GM21529 (cell line): ENCODE results near the gene DMTF1.

ENCODE experiments used
- ATAC-seq: cut with Tn5 transposase; IDR thresholded peaks from one replicate; pipeline ENCODE4 v1.9.1; 2021; ENCODE audit not compliant: unreplicated experiment

The DMTF1 gene

DNA sequence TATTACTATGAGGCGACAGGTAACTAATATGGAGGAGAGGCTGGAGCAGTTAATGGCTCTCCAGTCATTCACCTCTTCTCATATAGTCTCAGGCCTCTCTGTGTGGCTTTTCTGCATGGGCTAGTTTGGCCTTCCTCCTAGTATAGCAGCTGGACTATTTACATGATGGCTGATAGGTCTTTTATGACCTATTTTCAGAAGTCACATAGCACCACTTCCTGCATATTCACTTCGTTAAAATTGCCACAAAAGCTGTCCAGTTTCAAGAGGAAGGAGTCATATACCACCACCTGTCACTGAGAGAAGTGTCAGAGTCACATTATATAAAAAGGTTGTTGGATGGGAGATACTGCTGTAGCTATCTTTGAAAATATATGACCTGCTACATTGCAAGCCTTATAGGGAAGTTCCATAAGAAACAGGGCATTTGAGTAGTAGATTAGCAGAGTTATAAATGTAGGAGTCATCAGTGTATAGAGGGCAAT lies 8.0 kb upstream of the DMTF1 start:
- ATAC-seq: peak; percentile 96

DNA sequence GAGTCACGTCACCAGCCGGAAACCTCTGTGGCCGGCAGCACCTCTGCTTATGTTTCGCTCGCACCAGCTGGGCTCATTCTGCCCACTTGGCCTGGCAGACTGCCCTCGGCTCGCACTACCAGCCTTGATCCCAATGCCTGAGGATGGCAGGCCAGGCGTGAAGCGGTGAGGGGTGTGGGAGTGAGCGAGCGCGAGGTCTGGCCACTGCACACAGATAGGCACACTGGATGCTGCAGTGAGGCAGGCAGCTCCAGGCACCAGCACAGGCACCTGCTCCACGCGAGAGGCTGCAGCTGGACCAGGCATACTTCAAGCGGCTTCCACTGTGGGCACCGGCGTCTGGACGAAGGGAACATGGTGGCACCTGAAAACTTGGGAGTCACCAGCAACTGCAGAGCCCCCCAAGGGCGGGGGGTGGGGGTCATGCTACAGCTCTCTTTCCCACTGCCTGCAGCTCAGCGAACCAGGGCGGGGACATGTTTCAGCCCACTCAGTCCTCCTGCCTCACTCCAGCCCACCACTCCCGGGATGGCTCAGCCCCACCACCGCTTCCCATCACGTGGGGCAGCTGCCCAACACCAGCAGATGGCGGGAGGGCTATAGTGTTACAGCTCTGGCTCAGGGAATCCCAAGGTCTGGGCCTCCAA lies 5.4 kb upstream of the DMTF1 start:
- no peak for ATAC-seq

DNA sequence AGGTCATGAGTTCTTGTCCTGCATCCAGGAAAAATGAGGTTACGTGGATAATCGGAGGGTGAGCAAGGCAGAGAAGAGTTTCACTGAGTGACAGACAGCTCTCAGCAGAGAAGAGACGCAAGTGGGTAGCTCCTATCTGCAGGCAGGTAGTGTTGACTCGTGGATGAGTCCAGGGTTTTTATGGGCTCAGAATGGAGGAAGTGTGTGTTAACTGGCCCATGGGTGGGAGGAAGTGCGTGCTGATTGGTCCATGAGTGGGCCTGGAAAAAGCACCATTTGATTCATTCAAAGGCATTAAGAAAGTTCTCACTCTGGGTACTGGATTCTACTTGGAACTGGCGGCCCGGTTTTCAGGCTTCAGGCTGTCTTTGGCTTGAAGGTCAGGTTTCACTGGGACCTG lies 4.8 kb upstream of the DMTF1 start:
- ATAC-seq: no peak

GRCh38 chr7:87148332-87148955 lies 3.8 kb upstream of the DMTF1 start:
- ATAC-seq: no peak

- ATAC-seq: no peak
Measured at GRCh38 chr7:87151002-87151728, 1.1 kb upstream of the DMTF1 start.

GRCh38 chr7:87151729-87152111 lies 533 bp upstream of the DMTF1 start:
- peak; percentile 34 for ATAC-seq

DNA sequence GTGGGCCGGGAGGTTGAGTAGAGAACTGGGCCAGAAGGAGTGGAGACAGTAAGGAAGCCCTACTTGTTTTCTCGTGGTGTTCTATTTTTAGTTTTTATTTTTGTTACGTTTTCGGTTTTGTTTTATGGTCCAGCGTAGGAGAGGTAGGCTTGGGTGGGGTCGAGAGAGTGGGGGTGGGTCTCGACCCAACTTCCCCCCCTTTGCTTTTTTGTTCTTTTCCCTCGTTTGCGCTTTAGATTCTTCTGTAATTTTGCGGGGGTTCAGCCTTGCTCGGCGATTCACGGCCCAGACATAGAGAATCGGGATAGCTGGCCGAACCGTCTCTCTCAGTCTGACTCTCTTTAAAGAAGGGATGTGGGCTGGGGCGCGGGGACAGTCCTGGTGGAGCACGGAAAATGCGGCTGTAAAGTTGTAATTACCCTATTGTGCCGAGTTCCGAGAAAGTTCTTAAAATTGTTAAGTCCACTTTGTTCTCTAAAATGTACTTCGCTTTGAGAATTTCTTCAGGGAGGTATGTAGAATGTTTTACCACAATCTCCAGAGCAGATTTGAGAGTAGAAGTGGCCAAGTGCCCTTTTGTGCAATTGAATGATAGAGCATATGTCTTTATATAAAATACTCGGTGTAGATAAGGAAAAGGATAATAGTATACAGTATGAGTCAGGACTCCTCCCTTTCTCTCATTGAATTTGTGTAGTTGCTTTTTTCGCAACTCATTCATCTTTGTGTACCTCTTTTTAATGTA lies 816 bp downstream of the DMTF1 start:
- peak; percentile 19 for ATAC-seq

DNA sequence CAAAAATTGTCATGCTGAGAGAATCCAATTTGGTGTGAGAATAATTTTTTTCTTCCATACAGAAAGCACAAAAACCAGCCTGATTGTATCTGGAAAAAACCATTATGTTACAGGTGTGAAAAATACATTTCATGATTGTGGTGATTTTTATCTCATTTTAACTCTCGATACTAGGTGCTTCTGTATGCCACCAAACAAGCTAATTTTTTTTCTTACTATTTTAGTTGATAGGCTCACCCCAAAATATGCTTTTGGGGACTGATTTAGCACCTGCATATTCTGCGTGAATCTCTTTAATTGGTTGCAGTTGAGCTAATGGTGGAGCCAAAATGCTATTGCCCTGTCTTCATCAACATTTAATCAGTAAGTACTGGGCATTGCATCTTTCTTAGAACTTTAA lies 1.9 kb downstream of the DMTF1 start:
- no peak for ATAC-seq

- ATAC-seq: no peak
Measured at GRCh38 chr7:87154569-87154968, 2.3 kb downstream of the DMTF1 start.

DNA sequence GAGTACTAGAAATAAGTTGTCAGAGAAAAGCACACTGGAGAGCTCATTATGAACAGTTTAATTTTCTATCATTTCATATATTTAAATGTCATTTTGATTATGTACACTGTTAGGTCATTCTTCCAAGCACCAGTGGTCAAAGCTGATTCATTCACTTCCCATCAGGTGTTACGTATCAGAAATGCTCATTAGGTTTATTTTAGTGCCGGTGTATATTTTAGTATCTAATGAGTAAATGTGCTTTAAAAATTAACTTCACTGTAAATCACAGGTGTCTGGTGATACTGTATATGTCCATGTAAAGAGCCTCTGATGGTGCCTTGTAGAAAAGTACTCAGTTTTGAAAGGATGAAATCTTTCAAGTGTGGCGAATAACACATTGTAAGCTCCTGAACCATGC lies 3.5 kb downstream of the DMTF1 start:
- ATAC-seq: no peak

- ATAC-seq: no peak
Measured at GRCh38 chr7:87156709-87157108, 4.5 kb downstream of the DMTF1 start.

- peak; percentile 33 for ATAC-seq
Measured at GRCh38 chr7:87159538-87159937, 7.3 kb downstream of the DMTF1 start.

DNA sequence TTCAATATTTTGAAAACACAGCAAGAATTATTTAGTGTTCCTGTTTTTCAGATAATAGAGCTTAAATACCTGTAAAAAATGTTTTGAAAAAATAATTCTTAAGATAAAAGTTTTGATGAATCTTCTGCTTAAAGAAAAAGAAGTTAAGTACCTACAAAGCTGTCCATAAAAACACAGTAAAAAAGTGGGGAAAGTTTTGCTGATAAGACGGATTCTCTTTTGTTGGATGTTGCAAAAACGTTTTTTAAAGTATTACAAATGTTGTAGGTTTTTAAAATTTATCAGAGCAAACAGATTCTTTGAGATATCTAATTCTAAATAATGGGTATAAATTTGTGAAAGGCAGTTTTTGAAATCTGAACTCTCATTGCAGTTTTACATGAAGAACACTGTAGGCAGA lies 12.2 kb downstream of the DMTF1 start:
- ATAC-seq: no peak

DNA sequence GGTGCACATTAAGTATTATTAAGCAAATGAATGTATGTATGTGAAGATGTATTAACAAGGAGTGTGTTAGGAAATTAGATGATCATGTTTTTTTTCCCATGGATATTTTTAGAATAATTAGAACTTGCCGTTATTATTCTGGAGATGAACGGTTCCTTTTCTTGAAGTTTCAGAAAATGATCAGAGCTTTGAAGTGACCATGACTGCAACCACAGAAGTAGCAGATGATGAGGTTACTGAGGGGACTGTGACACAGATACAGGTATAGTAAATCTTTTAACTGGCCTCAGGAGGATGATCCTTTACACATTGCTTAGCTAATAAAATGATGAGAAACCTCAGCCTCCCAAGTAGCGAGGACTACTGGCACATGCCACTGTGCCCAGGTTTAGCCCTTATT lies 18.6 kb downstream of the DMTF1 start:
- no peak for ATAC-seq

- no peak for ATAC-seq
Measured at GRCh38 chr7:87171282-87171934, 19.2 kb downstream of the DMTF1 start.

DNA sequence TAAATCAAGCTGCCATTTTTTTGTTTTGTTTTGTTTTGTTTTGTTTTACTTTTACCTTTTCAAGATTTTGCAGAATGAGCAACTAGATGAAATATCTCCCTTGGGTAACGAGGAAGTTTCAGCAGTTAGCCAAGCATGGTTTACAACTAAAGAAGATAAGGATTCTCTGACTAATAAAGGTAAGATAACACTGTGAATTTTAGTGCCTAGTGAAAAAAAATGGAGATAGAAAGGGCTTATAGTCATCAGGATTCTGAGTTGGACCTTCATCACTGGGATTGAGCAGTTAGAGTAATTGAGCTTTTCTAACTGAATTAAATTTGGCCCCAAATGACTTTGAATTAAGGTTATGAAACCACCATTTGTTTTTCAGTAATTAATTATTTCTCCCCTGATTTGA lies 21.2 kb downstream of the DMTF1 start:
- ATAC-seq: no peak

- no peak for ATAC-seq
Measured at GRCh38 chr7:87178320-87178719, 26.1 kb downstream of the DMTF1 start.

DNA sequence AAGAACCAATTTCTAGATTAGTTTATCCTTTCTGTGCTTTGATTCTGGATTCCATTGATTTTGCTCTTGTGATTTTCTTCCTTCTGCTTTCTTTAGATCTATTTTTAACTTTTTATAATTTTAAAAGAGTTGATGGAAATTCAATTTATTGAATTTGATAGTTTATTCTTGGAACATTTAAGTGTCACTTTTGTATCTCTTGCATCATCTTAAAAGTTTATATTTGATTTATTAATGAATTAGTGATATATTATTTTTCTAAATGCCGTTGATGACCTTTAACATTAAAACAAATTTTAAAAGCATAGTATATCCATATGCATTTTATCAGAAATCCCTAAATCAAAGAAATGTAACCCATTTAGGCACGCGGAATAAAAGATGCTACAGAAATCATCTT lies 26.9 kb downstream of the DMTF1 start:
- ATAC-seq: no peak

DNA sequence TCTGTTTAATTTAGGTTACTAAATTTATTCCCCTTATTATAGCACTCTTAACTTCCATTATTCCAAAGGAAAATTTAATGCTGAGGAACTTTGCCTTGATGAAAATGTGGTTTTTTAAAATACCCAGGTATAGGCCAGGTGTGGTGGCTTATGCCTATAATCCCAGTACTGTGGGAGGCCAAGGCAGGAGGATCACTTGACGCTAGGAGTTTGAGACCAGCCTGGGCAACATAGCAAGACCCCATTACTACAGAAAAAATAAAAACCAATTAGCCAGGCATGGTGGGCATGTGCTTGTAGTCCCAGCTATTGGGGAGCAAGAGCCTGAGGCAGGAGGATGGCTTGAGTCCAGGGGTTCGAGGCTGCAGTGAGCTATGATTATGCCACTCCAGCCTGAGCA lies 34.9 kb downstream of the DMTF1 start:
- no peak for ATAC-seq

DNA sequence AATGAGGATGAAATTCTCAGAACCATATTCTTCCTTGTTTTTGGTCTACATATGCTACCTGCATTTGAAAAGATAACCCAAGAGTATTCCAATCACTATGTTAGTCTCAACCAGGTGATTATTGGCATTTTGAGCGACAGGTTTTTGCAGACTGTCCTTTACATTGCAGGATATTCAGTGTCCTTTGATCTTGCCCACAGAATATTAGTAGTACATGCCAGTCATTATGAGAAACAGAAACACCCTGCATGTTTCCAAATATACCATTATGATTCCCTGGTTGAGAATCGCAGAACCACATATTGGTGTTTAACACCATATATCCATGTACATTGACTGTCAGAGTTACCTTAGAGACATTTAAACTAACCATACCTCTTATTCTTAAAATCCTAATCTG lies 36.7 kb downstream of the DMTF1 start:
- peak; percentile 43 for ATAC-seq

GRCh38 chr7:87190783-87191182 lies 38.5 kb downstream of the DMTF1 start:
- no peak for ATAC-seq
